H1 (cell line): ENCODE measurements around the gene SCCPDH.

ENCODE experiments used
- CEBPB ChIP-seq: IDR thresholded peaks from 2 replicates; pipeline ENCODE4 v1.6.1; 2012; ENCODE audit warnings: low read depth, low read length
- CHD2 ChIP-seq: IDR thresholded peaks from 2 replicates; pipeline ENCODE4 v1.6.1; 2012; ENCODE audit warnings: low read length, improper control_type of control experiment
- EGR1 ChIP-seq: IDR thresholded peaks from 2 replicates; pipeline ENCODE4 v1.6.1; 2011; ENCODE audit warnings: low read depth, low read length, borderline replicate concordance
- JUND ChIP-seq: IDR thresholded peaks from 2 replicates; pipeline ENCODE4 v1.6.1; 2011; ENCODE audit warnings: mild to moderate bottlenecking, improper control_type of control experiment, low read length
- SIX5 ChIP-seq: IDR thresholded peaks from 2 replicates; pipeline ENCODE4 v1.6.1; 2011; ENCODE audit warnings: mild to moderate bottlenecking, low read depth, low read length
- TAF1 ChIP-seq: IDR thresholded peaks from 2 replicates; pipeline ENCODE4 v1.6.1; 2011; ENCODE audit warnings: mild to moderate bottlenecking, low read depth, low read length
- TF ChIP-seq, protein P1 (sequence below), 3 experiments: IDR thresholded peaks; 1 replicate in 2 of 3; 2 replicates in 1 of 3; pipeline versions ENCODE4 v1.5.1 to v1.6.1; 2011; ENCODE audit warnings: low read length in 3 of 3, mild to moderate bottlenecking in 3 of 3, inconsistent platforms in 2 of 3, low read depth in 1 of 3, moderate library complexity in 1 of 3; ENCODE audit not compliant: insufficient read depth in 1 of 3; ENCODE audit errors: control extremely low read depth in 1 of 3

DNA sequence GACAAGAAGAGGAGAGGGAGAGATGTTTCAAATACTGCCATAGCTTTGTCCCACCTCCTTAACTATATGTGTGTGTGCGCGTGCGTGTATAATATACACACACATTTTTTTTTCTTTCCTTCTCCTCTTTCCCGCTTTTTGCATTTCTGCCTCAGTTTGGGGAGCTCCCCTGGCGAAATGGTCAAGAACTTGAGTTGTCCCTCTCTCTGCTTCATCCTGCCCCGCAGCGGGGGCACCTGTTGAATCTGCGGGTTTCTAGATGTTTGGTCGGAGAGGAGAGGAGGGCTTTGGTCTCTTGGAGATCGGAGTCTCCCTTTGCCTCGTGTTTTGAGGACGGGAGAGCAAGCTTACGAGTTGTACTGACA, 504 bp downstream of the SCCPDH start:
- TF ChIP-seq CEBPB (no peak), EGR1 (no peak), JUND (no peak), TAF1 (no peak), CHD2 (no peak), SIX5 (no peak)
- TF ChIP-seq, protein P1, sequence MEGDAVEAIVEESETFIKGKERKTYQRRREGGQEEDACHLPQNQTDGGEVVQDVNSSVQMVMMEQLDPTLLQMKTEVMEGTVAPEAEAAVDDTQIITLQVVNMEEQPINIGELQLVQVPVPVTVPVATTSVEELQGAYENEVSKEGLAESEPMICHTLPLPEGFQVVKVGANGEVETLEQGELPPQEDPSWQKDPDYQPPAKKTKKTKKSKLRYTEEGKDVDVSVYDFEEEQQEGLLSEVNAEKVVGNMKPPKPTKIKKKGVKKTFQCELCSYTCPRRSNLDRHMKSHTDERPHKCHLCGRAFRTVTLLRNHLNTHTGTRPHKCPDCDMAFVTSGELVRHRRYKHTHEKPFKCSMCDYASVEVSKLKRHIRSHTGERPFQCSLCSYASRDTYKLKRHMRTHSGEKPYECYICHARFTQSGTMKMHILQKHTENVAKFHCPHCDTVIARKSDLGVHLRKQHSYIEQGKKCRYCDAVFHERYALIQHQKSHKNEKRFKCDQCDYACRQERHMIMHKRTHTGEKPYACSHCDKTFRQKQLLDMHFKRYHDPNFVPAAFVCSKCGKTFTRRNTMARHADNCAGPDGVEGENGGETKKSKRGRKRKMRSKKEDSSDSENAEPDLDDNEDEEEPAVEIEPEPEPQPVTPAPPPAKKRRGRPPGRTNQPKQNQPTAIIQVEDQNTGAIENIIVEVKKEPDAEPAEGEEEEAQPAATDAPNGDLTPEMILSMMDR (IDR thresholded peaks at IDR 0.05; ENCODE audit: control extremely low read depth in 1 of 3, insufficient read depth in 1 of 3, low read depth in 1 of 3, low read length in 3 of 3) = no peak
